ENCODE data around the gene GOSR1. TPM values are rescaled to one million over a fixed set of nuclear protein-coding genes. Genes with fewer than 3 reads are reported as not detected.
"Not testable (repeated sequence)": the region's sequence is repeated elsewhere in the genome, so short reads cannot be mapped to it uniquely, and the experiment has no call there.

Gene GOSR1
- total RNA-seq, 4 donors from 2014 or later, result 28.4 to 62.0 (median 44.6) TPM

GRCh38 chr17:30543456-30543855 is 66.2 kb downstream of the GOSR1 start:
- no peak overlapping the region for H3K4me3 ChIP-seq
- no peaks in the 10 kb centered on the region for H3K9me3 ChIP-seq
- no peaks in the 10 kb centered on the region for H3K27me3 ChIP-seq
- no peak for ATAC-seq
- 36 to 75% methylated on average over 2 of the region's 2 CpGs for WGBS, 2 donors (ENCODE audit: low coverage in 1 of 2)
- peaks cover 0 to 5% of the 10 kb centered on the region in 2 donors for H3K36me3 ChIP-seq
- H3K4me1 ChIP-seq, result no peaks in the 10 kb centered on the region
- no peak for TF ChIP-seq POLR2AphosphoS5 (IDR thresholded peaks at IDR 0.05)
- no peak for TF ChIP-seq POLR2A (IDR thresholded peaks at IDR 0.05)
- TF ChIP-seq EP300 (IDR thresholded peaks at IDR 0.05), result no peak
- no peak for TF ChIP-seq CTCF (IDR thresholded peaks at IDR 0.05)
- no peak overlapping the region for H3K27ac ChIP-seq

DNA sequence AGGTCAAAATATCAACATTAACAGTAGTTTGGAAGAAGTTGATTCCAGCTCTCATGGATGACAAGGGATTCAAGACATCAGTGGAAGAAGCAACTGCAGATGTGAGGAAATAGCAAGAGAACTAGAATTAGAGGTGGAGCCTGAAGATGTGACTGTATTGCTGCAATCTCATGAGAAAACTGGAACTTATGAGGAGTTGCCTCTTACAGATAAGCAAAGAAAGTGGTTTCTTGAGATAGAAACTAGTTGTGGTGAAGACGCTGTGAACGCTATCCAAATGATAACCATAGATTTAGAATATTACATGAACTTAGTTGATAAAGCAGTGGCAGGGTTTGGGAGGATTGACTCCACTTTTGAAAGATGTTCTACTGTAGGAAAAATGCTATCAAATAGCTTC is 67.8 kb downstream of the GOSR1 start:
- no peak overlapping the region for H3K27ac ChIP-seq
- peaks cover 0 to 14% of the 10 kb centered on the region in 2 donors for H3K36me3 ChIP-seq
- ATAC-seq, result no peak
- TF ChIP-seq POLR2A (IDR thresholded peaks at IDR 0.05), result no peak
- no peak for TF ChIP-seq EP300 (IDR thresholded peaks at IDR 0.05)
- TF ChIP-seq CTCF (IDR thresholded peaks at IDR 0.05), result no peak
- TF ChIP-seq POLR2AphosphoS5 (IDR thresholded peaks at IDR 0.05), result no peak
- H3K9me3 ChIP-seq, result no peaks in the 10 kb centered on the region
- 71 to 88% methylated on average over 2 of the region's 2 CpGs for WGBS, 2 donors (ENCODE audit: low coverage in 1 of 2)
- H3K4me1 ChIP-seq, result no peaks in the 10 kb centered on the region
- H3K4me3 ChIP-seq, result no peak overlapping the region
- no peaks in the 10 kb centered on the region for H3K27me3 ChIP-seq

DNA sequence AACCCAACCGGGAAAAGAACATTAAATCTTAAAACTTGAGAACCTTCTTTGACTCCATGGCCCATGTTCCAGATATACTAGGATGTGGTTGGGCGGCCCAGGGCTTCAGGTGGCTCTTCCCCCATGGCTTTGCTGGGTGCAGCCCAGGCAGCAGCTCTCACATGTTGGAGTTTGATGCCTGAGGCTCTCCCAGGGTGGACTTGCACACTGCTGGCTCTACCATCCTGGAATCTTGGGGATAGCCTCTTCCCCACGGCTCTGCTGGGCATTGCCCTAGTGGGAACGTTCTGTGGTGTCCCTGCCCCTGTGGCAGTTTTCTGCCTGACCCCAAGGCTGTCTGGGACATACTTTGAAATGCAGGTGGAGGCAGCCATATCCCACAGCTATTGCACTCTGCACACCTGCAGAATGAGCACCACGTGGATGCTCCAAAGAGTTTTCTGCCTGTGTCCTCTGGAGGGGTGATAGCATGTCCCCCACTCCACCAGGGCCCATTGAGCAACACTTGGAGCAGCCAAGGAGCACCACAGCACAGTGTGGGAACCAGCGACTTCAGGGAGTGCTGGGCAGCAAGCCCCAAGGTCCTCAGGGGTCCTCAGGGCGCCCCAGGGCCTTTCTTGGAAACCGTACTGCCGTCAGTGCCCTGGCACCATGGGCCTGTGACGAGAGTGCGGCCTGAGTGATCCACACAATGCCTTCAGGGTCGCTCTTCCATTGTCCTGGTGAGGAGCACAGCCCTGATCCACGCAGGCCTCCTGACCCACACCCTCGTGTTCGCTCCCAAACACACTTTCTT is 70.8 kb downstream of the GOSR1 start:
- TF ChIP-seq POLR2A (IDR thresholded peaks at IDR 0.05), result no peak
- TF ChIP-seq CTCF (IDR thresholded peaks at IDR 0.05), result no peak
- no peak for TF ChIP-seq EP300 (IDR thresholded peaks at IDR 0.05)
- no peak for TF ChIP-seq POLR2AphosphoS5 (IDR thresholded peaks at IDR 0.05)

DNA sequence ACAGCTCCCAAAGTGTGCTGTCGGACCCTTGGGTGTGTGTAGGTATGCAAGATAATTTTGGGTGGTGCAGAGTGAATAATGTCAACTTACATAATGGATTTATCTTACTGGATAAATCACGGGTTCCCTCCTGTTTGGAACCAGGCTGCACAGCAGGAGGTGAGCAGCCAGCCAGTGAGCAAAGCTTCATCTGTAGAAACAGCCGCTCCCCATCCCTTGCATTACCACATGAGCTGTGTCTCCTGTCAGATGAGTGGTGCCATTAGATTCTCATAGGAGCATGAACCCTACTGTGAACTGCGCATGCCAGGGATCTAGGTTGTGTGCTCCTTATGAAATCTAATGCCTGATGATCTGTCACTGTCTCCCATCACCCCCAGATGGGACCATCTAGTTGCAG is 72.0 kb downstream of the GOSR1 start:
- H3K27ac ChIP-seq, H3K4me1 ChIP-seq, ATAC-seq, H3K9me3 ChIP-seq, H3K27me3 ChIP-seq, H3K4me3 ChIP-seq: not testable (repeated sequence)
- peaks cover 0 to 19% of the 10 kb centered on the region in 2 donors for H3K36me3 ChIP-seq
- 86 to 91% methylated on average over 1 to 3 of the region's 4 CpGs for whole genome bisulfite sequencing, 2 donors (ENCODE audit: low coverage in 1 of 2)

More for the DNA sequence above, 70.8 kb downstream of the GOSR1 start:
- H3K4me1 ChIP-seq, result no peaks in the 10 kb centered on the region
- ATAC-seq, result no peak
- no peaks in the 10 kb centered on the region for H3K9me3 ChIP-seq
- H3K36me3 ChIP-seq, result peaks cover 0 to 19% of the 10 kb centered on the region in 2 donors
- no peak overlapping the region for H3K27ac ChIP-seq
- 82 to 100% methylated on average over 1 to 5 of the region's 15 CpGs for WGBS, 2 donors (ENCODE audit: low coverage in 1 of 2)
- H3K27me3 ChIP-seq, result no peaks in the 10 kb centered on the region
- H3K4me3 ChIP-seq, result no peak overlapping the region

DNA sequence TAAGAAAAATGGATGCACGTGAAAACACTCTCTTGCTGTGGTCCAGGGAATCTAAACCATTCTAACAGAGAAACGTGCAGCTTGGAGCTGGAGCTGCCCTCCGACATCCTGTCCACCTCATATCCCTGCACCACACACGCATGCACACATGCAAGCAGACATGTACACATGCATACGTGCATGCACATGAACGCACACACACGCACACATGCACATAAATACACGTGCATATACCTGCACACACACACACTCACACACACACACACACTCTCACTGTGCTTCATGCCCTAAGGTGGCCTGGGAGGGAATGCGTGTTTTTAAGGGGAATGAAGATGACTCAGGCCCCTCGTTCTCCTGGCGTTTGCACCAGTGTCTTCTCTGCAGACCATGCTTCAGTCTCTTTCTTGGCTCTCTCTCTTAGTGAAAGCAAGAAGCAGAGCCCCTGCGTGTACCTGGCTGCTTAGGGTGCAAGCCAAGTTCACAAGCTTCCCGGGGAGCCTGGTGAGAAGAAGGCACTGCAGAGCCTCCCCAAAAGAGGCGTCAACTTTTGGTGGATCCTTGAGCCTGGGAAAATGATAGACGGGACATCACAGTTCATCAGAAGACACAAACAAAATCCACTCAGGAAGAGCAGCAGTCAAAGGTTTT is 72.8 kb downstream of the GOSR1 start:
- Histone ChIP-seq H3K4me3 (no peak overlapping the region), H3K36me3 (peaks cover 0 to 19% of the 10 kb centered on the region in 2 donors), H3K27ac (no peak overlapping the region), H3K27me3 (no peaks in the 10 kb centered on the region), H3K4me1 (no peaks in the 10 kb centered on the region), H3K9me3 (no peaks in the 10 kb centered on the region)
- ATAC-seq, result no peak
- WGBS, 2 donors (ENCODE audit: low coverage in 1 of 2), result 81 to 93% methylated on average over 7 to 12 of the region's 15 CpGs
- TF ChIP-seq EP300 (IDR thresholded peaks at IDR 0.05) (no peak), POLR2A (IDR thresholded peaks at IDR 0.05) (no peak), CTCF (IDR thresholded peaks at IDR 0.05) (no peak), POLR2AphosphoS5 (IDR thresholded peaks at IDR 0.05) (no peak)
